ENCODE results near the gene HDAC1.

DNA sequence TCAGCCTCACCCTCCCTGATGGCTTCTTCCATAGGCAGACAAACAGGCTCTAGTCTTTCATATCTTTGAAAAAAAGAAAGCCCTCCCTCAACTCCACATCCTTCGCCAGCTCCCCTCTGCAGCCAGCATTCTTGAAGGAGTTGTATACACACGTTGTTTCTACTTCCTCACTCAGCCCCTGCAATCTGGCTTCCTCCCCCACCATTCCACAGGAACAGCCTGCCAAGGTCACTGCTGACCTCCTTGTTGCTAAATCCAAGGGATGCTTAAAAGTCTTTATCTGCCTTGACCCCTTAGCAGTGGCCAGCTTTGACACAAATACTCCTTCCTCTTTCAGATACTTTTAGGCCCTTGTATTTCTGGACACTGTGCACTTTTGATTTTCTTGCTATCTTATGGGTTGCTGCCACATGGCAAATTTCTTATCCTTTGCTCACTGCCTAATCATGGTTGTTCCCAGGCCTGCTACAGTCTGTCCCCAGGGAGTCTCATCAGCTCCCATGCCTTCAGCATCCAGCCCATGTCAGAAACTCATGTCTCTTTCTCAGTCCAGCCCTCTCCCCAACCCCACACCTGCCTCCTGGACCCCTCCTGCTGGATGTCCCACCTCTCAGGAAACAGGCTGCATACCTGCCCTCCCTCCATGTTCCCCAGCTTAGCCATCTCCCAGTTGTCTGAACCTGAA, 62.1 kb downstream of the HDAC1 start:
- TF ChIP-seq, protein P1, sequence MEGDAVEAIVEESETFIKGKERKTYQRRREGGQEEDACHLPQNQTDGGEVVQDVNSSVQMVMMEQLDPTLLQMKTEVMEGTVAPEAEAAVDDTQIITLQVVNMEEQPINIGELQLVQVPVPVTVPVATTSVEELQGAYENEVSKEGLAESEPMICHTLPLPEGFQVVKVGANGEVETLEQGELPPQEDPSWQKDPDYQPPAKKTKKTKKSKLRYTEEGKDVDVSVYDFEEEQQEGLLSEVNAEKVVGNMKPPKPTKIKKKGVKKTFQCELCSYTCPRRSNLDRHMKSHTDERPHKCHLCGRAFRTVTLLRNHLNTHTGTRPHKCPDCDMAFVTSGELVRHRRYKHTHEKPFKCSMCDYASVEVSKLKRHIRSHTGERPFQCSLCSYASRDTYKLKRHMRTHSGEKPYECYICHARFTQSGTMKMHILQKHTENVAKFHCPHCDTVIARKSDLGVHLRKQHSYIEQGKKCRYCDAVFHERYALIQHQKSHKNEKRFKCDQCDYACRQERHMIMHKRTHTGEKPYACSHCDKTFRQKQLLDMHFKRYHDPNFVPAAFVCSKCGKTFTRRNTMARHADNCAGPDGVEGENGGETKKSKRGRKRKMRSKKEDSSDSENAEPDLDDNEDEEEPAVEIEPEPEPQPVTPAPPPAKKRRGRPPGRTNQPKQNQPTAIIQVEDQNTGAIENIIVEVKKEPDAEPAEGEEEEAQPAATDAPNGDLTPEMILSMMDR (IDR thresholded peaks at IDR 0.05): no peak
- no peak for TF ChIP-seq POLR2AphosphoS5 (IDR thresholded peaks at IDR 0.05)

Measured in sigmoid colon (tissue), 4 donors.